H9 (cell line): ENCODE results near the gene SNX5. TPM values are rescaled to one million over a fixed set of nuclear protein-coding genes. Genes with fewer than 3 reads are reported as not detected.

Source experiments
- DNase-seq: peaks from one replicate; pipeline ENCODE4 v3.0.0-alpha.2; 2017
- H2AFZ ChIP-seq: one replicate; pipeline ENCODE4 v1.6.1; 2013; ENCODE audit warnings: mild to moderate bottlenecking, low read length, control low read depth, moderate library complexity
- H2AK5ac ChIP-seq: 2 replicates; pipeline ENCODE4 v1.6.1; 2013; ENCODE audit warnings: low read length, control low read depth, mixed read lengths; ENCODE audit not compliant: insufficient read length
- H2BK120ac ChIP-seq: one replicate; pipeline ENCODE4 v1.6.1; 2013; ENCODE audit warnings: low read depth, mild to moderate bottlenecking, low read length, control low read depth, inconsistent platforms; ENCODE audit not compliant: poor library complexity, severe bottlenecking
- H2BK12ac ChIP-seq: 2 replicates; pipeline ENCODE4 v1.6.1; 2013; ENCODE audit warnings: low read length, control low read depth, mixed read lengths, low read depth; ENCODE audit not compliant: insufficient read length
- H2BK15ac ChIP-seq: 2 replicates; pipeline ENCODE4 v1.6.1; 2013; ENCODE audit warnings: low read depth, low read length, control low read depth
- H2BK20ac ChIP-seq: one replicate; pipeline ENCODE4 v1.6.1; 2013; ENCODE audit warnings: low read depth, mild to moderate bottlenecking, low read length, control low read depth, inconsistent platforms; ENCODE audit not compliant: poor library complexity, severe bottlenecking
- H2BK5ac ChIP-seq: 2 replicates; pipeline ENCODE4 v1.6.1; 2013; ENCODE audit warnings: low read length, control low read depth, mixed read lengths; ENCODE audit not compliant: insufficient read length
- H3K14ac ChIP-seq: 2 replicates; pipeline ENCODE4 v1.6.1; 2013; ENCODE audit warnings: low read length, control low read depth; ENCODE audit not compliant: insufficient read depth
- H3K18ac ChIP-seq: 2 replicates; pipeline ENCODE4 v1.6.1; 2013; ENCODE audit warnings: low read depth, mild to moderate bottlenecking, mixed read lengths, low read length, control low read depth; ENCODE audit not compliant: insufficient read length
- H3K23ac ChIP-seq: 2 replicates; pipeline ENCODE4 v1.6.1; 2013; ENCODE audit warnings: low read length, control low read depth, mixed read lengths, low read depth; ENCODE audit not compliant: insufficient read length
- H3K23me2 ChIP-seq: 2 replicates; pipeline ENCODE4 v1.6.1; 2013; ENCODE audit warnings: low read depth, mild to moderate bottlenecking, mixed read lengths, low read length, control low read depth; ENCODE audit not compliant: insufficient read length, poor library complexity, severe bottlenecking
- H3K27ac ChIP-seq: 2 replicates; pipeline ENCODE4 v1.5.1; 2013; ENCODE audit warnings: low read length, control low read depth, mixed read lengths, low read depth; ENCODE audit not compliant: insufficient read length
- H3K27me3 ChIP-seq: 2 replicates; pipeline ENCODE4 v1.6.1; 2013; ENCODE audit warnings: low read length, control low read depth, inconsistent platforms; ENCODE audit not compliant: insufficient read depth
- H3K4ac ChIP-seq: 2 replicates; pipeline ENCODE4 v1.6.1; 2013; ENCODE audit warnings: low read depth, mild to moderate bottlenecking, control low read depth, inconsistent platforms, low read length, moderate library complexity
- H3K4me1 ChIP-seq: 2 replicates; pipeline ENCODE4 v1.6.1; 2013; ENCODE audit warnings: low read length, control low read depth, inconsistent platforms; ENCODE audit not compliant: insufficient read depth
- H3K4me2 ChIP-seq: 2 replicates; pipeline ENCODE4 v1.6.1; 2013; ENCODE audit warnings: low read length, control low read depth, mixed read lengths; ENCODE audit not compliant: insufficient read length, insufficient read depth
- H3K56ac ChIP-seq: 2 replicates; pipeline ENCODE4 v1.6.1; 2013; ENCODE audit warnings: low read depth, mild to moderate bottlenecking, mixed read lengths, low read length, control low read depth; ENCODE audit not compliant: insufficient read length
- H3K79me1 ChIP-seq: 2 replicates; pipeline ENCODE4 v1.6.1; 2013; ENCODE audit warnings: low read depth, mild to moderate bottlenecking, moderate library complexity, low read length, control low read depth, inconsistent platforms; ENCODE audit not compliant: insufficient read depth, poor library complexity, severe bottlenecking
- H3K79me2 ChIP-seq: 2 replicates; pipeline ENCODE4 v1.6.1; 2013; ENCODE audit warnings: low read length, control low read depth, inconsistent platforms; ENCODE audit not compliant: insufficient read depth
- H3K9ac ChIP-seq: 2 replicates; pipeline ENCODE4 v1.6.1; 2013; ENCODE audit warnings: low read length, control low read depth, mixed read lengths; ENCODE audit not compliant: insufficient read length; ENCODE audit errors: extremely low read depth
- H3K9me3 ChIP-seq: one replicate; pipeline ENCODE4 v1.6.1; 2013; ENCODE audit warnings: low read depth, low read length, inconsistent platforms; ENCODE audit not compliant: control insufficient read depth
- H3T11ph ChIP-seq: one replicate; pipeline ENCODE4 v1.6.1; 2013; ENCODE audit warnings: mild to moderate bottlenecking, low read length, control low read depth, inconsistent platforms
- H4K20me1 ChIP-seq: one replicate; pipeline ENCODE4 v1.6.1; 2013; ENCODE audit not compliant: control insufficient read depth, insufficient read length, insufficient read depth
- H4K5ac ChIP-seq: 2 replicates; pipeline ENCODE4 v1.6.1; 2013; ENCODE audit warnings: low read depth, mild to moderate bottlenecking, mixed read lengths, low read length, control low read depth; ENCODE audit not compliant: insufficient read length
- H4K8ac ChIP-seq: replicated peaks from 2 replicates; pipeline ENCODE4 v1.6.1; 2013; ENCODE audit warnings: low read length, control low read depth, mixed read lengths, low read depth; ENCODE audit not compliant: insufficient read length
- H4K91ac ChIP-seq: 2 replicates; pipeline ENCODE4 v1.6.1; 2013; ENCODE audit warnings: low read depth, mild to moderate bottlenecking, moderate library complexity, mixed read lengths, low read length, control low read depth; ENCODE audit not compliant: insufficient read length
- H3K27ac Mint-ChIP-seq, 3 experiments: 2 replicates in 2 of 3; 3 replicates in 1 of 3; pipeline ENCODE4 v1.8.0; 2020 to 2021; ENCODE audit warnings: mixed read lengths in 3 of 3, mild to moderate bottlenecking in 1 of 3, moderate library complexity in 1 of 3
- H3K27me3 Mint-ChIP-seq: 2 replicates; pipeline ENCODE4 v1.8.0; 2021; ENCODE audit warnings: low read depth, mild to moderate bottlenecking, moderate library complexity, mixed read lengths
- H3K36me3 Mint-ChIP-seq, 3 experiments: 2 replicates in 2 of 3; 3 replicates in 1 of 3; pipeline ENCODE4 v1.8.0; 2020 to 2021; ENCODE audit warnings: low read depth in 3 of 3, mixed read lengths in 3 of 3; ENCODE audit not compliant: insufficient read depth in 1 of 3
- H3K4me1 Mint-ChIP-seq, 2 experiments: 2 replicates each; pipeline ENCODE4 v1.8.0; 2020; ENCODE audit warnings: mixed read lengths in 2 of 2
- H3K4me3 Mint-ChIP-seq, 2 experiments: 2 replicates in 1 of 2; 3 replicates in 1 of 2; pipeline ENCODE4 v1.8.0; 2020 to 2021; ENCODE audit warnings: mild to moderate bottlenecking in 2 of 2, mixed read lengths in 2 of 2, moderate library complexity in 1 of 2
- H3K9me3 Mint-ChIP-seq, 2 experiments: 2 replicates in 1 of 2; 3 replicates in 1 of 2; pipeline ENCODE4 v1.8.0; 2020; ENCODE audit warnings: mild to moderate bottlenecking in 2 of 2, mixed read lengths in 2 of 2, moderate library complexity in 1 of 2
- CTCF ChIP-seq: fragments of 200-600 bp; sonication (generic); conservative IDR thresholded peaks from 3 replicates; pipeline ENCODE4 v1.8.0; 2021; ENCODE audit warnings: antibody characterized with exemption, mild to moderate bottlenecking
- WGBS: extraction: QIAGEN DNeasy Blood & Tissue Kit; methylation state at CpG from one replicate; pipeline ENCODE4 v1.1.7; 2013; ENCODE audit warnings: missing lambda C conversion rate, low lambda C conversion rate, mixed read lengths; ENCODE audit not compliant: insufficient read length; ENCODE audit errors: extremely low coverage; 5-methylcytosine and 5-hydroxymethylcytosine counted together
- total RNA-seq: library from RNA; stranded (reverse); gene quantifications from 2 replicates; pipeline ENCODE4 v1.2.1, GENCODE V29; 2021

The SNX5 gene
- total RNA-seq, 1 experiment from 2014 or later, result 194 TPM

- Histone ChIP-seq H2AK5ac (no peak overlapping the region), H4K5ac (no peak overlapping the region), H3K79me1 (peaks cover 4% of the 10 kb centered on the region), H2BK120ac (no peak overlapping the region), H3T11ph (no peak overlapping the region), H3K56ac (no peak overlapping the region), H3K18ac (no peak overlapping the region), H3K9ac (no peak overlapping the region), H2BK12ac (no peak overlapping the region), H3K14ac (no peak overlapping the region), H2BK15ac (no peak overlapping the region), H3K27me3 (no peaks in the 10 kb centered on the region), H3K27ac (no peak overlapping the region), H3K79me2 (no peaks in the 10 kb centered on the region), H3K23me2 (no peaks in the 10 kb centered on the region), H3K4me2 (no peak overlapping the region), H3K23ac (no peak overlapping the region), H3K9me3 (no peaks in the 10 kb centered on the region), H3K4me1 (no peaks in the 10 kb centered on the region), H2BK5ac (no peak overlapping the region), H4K20me1 (no peaks in the 10 kb centered on the region), H2BK20ac (no peak overlapping the region), H3K4ac (no peak overlapping the region), H4K8ac (no peak overlapping the region), H2AFZ (no peak overlapping the region), H4K91ac (no peak overlapping the region)
- Mint-ChIP-seq H3K9me3 (no peaks in the 10 kb centered on the region), H3K4me3 (no peak overlapping the region), H3K36me3 (peaks cover 86 to 100% (median 100%) of the 10 kb centered on the region in 3 experiments), H3K27me3 (no peaks in the 10 kb centered on the region), H3K27ac (peak overlapping the region in 1 of 3 experiments; percentile 26; a peak in 1 of 7 replicates), H3K4me1 (peaks cover 9 to 10% of the 10 kb centered on the region in 2 experiments)
- no peak for DNase-seq
- no peak for TF ChIP-seq CTCF
- WGBS, result no CpG with 5 or more reads among the region's 2 CpGs
Observed at GRCh38 chr20:17948442-17948841, 20.2 kb downstream of the SNX5 start.
